Measurements from ENCODE around the gene TRIM44. TPM values are rescaled to one million over a fixed set of nuclear protein-coding genes. Genes with fewer than 3 reads are reported as not detected.
"Not testable (repeated sequence)": the region's sequence is repeated elsewhere in the genome, so short reads cannot be mapped to it uniquely, and the experiment has no call there.

Gene TRIM44
- total RNA-seq, 2 donors from 2014 or later = 22.1 to 35.4 TPM

DNA sequence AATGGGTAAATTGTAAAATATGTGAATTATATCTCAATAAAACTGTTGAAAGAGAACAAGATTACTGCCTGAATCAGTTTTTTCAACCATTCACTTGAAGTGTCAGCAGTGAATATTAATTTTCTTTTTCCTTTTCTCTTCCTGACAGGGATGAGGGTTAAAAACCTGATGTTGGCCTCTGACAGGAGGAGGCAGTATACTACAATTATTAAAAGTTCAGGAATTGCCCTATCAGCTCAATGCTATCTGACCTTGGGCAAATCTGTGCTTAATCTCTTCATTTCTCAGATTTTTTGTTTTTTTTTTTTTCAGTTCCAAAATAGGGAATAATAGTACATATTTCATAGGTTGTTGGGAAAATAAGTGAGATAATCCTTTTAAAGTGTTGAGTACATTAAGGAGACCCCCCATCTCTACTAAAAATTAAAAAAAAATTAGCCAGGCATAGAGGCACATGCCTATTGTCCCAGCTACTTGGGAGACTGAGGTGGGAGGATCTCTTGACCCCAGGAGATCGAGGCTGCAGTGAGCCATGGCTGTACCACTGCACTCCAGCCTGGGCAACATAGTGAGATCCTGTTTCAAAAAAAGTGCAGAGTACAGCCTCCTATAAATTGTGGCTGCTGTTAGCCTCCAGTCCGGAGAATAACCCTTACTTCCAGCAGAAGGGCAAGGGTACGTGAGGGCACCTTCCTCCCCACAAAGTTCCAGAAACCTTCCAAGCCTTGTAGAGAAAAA lies 48.8 kb downstream of the TRIM44 start:
- DNase-seq (ENCODE audit: low spot score) = no peak
- TF ChIP-seq, protein P1, sequence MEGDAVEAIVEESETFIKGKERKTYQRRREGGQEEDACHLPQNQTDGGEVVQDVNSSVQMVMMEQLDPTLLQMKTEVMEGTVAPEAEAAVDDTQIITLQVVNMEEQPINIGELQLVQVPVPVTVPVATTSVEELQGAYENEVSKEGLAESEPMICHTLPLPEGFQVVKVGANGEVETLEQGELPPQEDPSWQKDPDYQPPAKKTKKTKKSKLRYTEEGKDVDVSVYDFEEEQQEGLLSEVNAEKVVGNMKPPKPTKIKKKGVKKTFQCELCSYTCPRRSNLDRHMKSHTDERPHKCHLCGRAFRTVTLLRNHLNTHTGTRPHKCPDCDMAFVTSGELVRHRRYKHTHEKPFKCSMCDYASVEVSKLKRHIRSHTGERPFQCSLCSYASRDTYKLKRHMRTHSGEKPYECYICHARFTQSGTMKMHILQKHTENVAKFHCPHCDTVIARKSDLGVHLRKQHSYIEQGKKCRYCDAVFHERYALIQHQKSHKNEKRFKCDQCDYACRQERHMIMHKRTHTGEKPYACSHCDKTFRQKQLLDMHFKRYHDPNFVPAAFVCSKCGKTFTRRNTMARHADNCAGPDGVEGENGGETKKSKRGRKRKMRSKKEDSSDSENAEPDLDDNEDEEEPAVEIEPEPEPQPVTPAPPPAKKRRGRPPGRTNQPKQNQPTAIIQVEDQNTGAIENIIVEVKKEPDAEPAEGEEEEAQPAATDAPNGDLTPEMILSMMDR (IDR thresholded peaks at IDR 0.05) = no peak
- Histone ChIP-seq H3K27me3 (no peaks in the 10 kb centered on the region), H3K9me3 (no peaks in the 10 kb centered on the region), H3K36me3 (no peaks in the 10 kb centered on the region), H3K4me1 (peaks cover 0 to 3% of the 10 kb centered on the region in 2 donors), H3K4me3 (no peak overlapping the region), H3K27ac (no peak overlapping the region)

DNA sequence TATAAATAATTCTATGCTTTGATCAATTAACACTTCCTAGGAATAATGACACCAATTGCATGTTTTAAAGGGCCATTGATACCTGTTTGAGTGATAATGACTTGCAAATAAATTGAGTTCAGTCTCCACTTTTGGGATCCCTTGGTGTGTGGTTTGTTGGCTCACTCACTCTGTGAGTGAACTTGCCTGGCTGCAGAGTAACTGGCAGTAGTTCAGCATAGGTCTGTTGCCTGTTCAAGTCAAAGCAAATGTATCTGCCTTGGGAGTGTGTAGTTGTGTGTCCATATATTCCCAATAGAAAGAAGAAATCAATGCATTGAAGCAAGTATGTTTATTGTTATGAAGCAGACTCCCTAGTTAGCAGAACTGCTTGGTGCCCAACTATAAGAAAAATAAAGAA lies 49.3 kb downstream of the TRIM44 start:
- no peak overlapping the region for H3K27ac ChIP-seq
- H3K4me1 ChIP-seq = peaks cover 0 to 4% of the 10 kb centered on the region in 2 donors
- H3K9me3 ChIP-seq = no peaks in the 10 kb centered on the region
- no peaks in the 10 kb centered on the region for H3K36me3 ChIP-seq
- no peaks in the 10 kb centered on the region for H3K27me3 ChIP-seq
- H3K4me3 ChIP-seq = no peak overlapping the region
- TF ChIP-seq, protein P1 (IDR thresholded peaks at IDR 0.05) = no peak
- DNase-seq (ENCODE audit: low spot score) = no peak

DNA sequence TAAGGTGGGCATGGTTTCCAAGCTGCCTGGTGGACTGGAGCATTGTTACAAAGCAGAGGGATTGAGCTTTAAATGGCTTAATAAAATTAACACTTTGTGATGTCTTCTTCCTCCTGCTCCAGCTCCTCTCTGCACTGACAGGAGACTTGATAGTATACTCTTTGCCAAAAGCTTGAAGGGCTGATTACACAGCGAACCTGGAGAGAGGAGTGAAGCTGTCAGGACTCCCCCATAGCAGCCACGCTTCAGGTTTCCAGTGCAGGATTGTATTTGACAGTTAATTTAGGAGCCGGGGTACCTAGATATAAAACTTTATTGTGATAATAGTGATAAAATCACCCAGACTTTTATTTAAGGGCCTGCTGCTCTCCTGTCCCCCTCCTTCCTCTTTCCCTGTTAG lies 50.0 kb downstream of the TRIM44 start:
- no peaks in the 10 kb centered on the region for H3K27me3 ChIP-seq
- no peak for DNase-seq (ENCODE audit: low spot score)
- H3K9me3 ChIP-seq = no peaks in the 10 kb centered on the region
- H3K36me3 ChIP-seq = no peaks in the 10 kb centered on the region
- no peak overlapping the region for H3K27ac ChIP-seq
- TF ChIP-seq, protein P1 (IDR thresholded peaks at IDR 0.05) = no peak
- H3K4me1 ChIP-seq = peaks cover 0 to 4% of the 10 kb centered on the region in 2 donors
- no peak overlapping the region for H3K4me3 ChIP-seq

DNA sequence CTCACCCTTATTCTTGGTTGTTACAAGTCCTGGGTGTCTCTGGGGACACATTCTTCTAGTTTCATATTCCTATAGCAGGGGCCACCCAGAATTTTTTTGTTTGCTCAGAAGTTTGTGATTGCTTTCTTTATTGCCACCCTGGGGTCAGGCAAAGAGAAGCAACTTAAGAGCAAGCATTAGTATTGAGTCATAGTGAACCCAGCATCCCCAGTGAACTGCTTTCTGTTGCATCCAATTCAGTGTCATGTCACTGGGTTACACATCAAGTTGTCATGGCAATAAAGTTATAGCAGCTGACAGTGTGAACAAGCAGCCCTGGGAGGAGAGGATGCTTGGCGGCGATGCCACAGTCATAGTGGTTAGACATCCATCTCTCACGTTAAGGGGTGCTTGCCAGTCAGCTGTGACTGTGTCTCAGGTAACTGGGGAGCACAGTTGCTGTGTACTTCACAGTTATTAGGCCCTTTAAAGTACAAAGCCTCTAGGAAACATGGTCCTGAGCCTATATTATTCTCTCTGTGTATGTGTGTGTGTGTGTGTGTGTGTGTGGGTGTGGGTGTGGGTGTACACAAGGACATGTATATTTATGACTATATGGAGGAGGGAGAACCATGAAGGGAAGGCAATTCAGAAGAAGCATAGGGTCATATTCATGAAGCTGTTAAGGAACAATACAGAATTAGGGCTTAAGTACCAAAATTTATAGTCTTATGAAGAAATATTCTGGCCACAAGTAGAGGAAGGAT lies 52.5 kb downstream of the TRIM44 start:
- TF ChIP-seq, protein P1 (IDR thresholded peaks at IDR 0.05) = no peak
- no peaks in the 10 kb centered on the region for H3K9me3 ChIP-seq
- H3K27me3 ChIP-seq = no peaks in the 10 kb centered on the region
- H3K36me3 ChIP-seq = no peaks in the 10 kb centered on the region
- H3K4me3 ChIP-seq = no peak overlapping the region
- DNase-seq (ENCODE audit: low spot score) = no peak
- H3K4me1 ChIP-seq = peaks cover 0 to 4% of the 10 kb centered on the region in 2 donors
- no peak overlapping the region for H3K27ac ChIP-seq

DNA sequence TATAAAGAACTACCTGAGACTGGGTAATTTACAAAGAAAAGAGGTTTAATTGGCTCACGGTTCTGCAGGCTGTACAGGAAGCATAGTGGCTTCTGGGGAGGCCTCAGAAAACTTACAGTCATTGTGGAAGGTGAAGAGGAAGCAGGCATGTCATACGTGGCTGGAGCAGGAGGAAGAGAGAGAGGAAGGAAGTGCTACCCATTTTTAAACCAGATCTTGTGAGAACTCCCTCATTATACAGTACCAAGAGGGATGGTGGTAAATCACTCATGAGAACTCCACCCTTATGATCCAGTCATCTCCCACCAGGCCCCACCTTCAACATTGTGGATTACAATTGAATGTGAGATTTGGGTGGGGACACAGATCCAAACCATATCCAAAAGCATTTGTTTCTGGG lies 53.1 kb downstream of the TRIM44 start:
- not testable (repeated sequence) for H3K27ac ChIP-seq; H3K4me3 ChIP-seq; DNase-seq (ENCODE audit: low spot score); H3K9me3 ChIP-seq; H3K27me3 ChIP-seq; H3K36me3 ChIP-seq; H3K4me1 ChIP-seq

DNA sequence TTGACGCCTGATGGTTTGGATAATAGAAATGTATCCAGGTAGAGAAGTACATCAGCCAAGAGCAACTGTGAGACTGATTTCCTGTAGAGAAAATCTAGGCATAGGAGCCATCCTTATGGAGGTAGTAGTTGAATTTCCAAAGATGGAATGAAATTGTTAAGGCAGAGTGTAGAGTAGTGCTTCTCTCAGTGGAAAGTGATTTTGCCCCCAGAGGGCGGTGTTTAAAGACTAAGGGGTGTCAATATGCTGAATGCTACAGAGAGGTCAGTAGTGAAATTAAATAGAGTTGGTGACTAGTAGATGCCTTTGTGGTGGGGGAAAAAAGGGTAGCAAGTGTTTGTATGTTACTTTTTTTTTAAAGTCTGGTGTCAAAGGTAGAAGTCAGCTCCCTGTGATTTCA lies 54.5 kb downstream of the TRIM44 start:
- H3K36me3 ChIP-seq = no peaks in the 10 kb centered on the region
- no peak for DNase-seq (ENCODE audit: low spot score)
- H3K4me3 ChIP-seq = no peak overlapping the region
- H3K27me3 ChIP-seq = no peaks in the 10 kb centered on the region
- TF ChIP-seq, protein P1 (IDR thresholded peaks at IDR 0.05) = no peak
- peaks cover 0 to 14% of the 10 kb centered on the region in 2 donors for H3K4me1 ChIP-seq
- H3K9me3 ChIP-seq = no peaks in the 10 kb centered on the region
- no peak overlapping the region for H3K27ac ChIP-seq
